Fibroblast of upper back skin (primary cell): ENCODE measurements around the gene TOGARAM2.
A peak's percentile ranks its signal among the peaks of the same experiment; 100 is the strongest.

Source experiments
- DNase-seq: peaks from one replicate; pipeline ENCODE4 v3.0.0-alpha.2; 2013

The TOGARAM2 gene

DNA sequence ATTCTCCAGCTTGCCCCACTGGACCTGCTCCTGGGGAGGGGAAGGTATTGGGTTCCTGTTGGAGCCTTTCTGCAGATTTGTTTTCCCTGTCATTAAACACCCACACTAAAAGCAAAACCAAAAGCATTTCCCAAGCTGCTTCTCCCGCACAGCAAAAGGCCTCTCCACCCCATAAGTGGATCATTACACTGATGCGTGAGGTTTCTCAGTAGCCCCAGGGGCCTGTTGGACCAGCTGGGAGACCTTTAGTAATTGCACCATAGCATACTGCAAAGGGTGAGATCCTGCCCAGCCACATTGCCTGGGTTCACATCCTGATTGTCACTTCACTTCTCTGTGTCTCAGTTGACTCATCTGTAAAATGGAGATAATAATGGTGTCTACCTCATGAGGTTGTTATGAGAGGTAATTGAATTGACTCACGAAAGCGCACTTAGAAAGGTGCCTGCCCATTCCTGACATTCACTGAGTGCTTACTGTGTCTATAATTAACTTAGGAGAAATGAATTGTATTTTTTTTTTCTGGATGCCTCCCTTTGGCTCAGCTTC lies 43.9 kb downstream of the TOGARAM2 start:
- no peak for DNase-seq

DNA sequence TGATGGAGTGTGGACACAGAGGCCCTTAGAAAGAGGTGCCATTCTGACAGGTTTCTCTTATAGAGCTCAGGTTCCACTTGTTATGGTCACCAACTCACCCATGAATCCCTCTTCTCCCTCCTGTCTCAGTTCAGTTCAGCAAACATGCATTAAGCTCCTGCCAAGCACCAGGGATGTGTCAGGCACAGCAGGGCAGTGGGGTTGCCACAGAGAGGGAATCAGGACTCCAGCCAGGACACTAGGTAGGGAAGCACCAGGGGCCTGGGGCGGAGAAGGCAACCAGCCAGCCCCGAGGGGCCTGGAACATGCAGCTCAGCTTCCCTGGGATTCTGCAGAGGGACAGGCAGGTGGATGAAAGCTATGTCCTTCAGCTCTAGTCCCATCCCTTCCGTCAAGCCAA lies 44.6 kb downstream of the TOGARAM2 start:
- no peak for DNase-seq

DNA sequence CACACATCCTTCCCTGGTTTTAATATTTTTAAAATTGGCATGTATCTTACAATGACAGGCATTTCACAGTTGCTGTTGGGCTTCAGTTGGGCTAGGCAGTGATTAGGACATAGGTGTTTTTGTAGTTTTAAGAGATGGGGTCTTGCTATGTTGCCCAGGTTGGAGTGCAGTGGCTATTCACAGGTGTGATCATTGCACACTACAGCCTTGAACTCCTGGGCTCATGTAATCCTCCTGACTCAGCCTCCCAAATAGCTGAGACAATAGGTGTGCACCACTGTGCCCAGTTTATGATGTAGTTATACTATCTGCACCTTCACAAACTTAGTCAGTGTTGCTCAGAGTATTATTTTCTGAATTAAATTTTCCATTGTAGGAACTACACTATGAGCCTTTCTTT lies 49.9 kb downstream of the TOGARAM2 start:
- no peak for DNase-seq

DNA sequence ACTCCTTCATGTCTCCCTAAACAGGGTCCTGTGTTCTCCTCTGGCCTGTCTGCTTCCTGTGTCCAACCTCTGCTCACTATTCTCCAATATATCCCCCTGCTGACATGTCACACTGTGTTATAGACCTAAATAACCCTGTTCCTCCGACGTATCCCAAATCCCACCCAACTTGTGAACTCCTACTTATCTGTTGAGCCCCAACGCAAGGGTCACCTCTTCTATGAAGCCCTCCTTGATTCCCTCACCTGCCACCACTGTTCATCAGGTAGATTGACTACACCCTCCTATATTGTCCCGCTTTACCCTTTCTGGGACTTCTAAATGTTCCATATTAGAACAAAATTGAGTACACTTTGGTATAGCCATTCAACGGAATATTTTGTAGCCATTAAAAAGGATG lies 51.1 kb downstream of the TOGARAM2 start:
- no peak for DNase-seq

DNA sequence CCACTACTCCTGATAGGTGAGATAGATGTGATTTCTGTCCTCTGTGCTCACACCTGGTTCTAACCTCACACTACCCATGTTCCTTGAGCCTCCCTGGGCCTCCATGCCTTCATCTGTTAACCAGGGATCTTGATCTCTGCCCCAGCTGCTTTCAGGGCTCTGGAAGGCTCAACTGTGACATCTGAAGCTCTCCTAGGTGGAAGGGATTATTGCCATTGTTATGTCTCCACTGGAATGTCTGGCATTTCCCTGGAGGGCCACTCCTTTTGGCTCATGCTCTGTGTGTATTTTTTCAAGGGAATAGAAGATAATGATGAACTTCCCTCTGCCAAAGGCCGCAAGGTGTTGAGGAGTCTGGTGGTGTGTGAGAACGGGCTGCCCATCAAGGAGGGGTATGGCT lies 52.1 kb downstream of the TOGARAM2 start:
- peak; percentile 50 for DNase-seq

DNA sequence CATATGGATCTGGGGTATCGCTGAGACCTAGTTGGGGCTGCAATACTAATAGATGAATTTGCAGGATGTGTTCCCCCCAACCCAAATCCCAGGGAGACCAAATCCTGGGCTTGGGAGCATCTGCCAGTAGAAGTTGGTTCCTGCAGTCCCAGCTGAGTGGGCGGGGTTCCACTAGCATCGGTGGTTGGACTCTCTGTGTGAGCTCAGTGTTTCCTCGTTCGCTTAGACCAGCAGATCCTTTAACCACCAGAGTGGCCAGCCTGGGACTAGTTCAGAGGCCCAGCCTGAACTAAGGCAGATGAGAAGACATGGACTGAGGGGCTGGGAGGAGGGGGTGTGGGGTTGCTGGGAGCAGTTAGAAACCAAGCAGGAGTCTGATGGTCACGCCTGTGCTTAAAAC lies 52.6 kb downstream of the TOGARAM2 start:
- no peak for DNase-seq

DNA sequence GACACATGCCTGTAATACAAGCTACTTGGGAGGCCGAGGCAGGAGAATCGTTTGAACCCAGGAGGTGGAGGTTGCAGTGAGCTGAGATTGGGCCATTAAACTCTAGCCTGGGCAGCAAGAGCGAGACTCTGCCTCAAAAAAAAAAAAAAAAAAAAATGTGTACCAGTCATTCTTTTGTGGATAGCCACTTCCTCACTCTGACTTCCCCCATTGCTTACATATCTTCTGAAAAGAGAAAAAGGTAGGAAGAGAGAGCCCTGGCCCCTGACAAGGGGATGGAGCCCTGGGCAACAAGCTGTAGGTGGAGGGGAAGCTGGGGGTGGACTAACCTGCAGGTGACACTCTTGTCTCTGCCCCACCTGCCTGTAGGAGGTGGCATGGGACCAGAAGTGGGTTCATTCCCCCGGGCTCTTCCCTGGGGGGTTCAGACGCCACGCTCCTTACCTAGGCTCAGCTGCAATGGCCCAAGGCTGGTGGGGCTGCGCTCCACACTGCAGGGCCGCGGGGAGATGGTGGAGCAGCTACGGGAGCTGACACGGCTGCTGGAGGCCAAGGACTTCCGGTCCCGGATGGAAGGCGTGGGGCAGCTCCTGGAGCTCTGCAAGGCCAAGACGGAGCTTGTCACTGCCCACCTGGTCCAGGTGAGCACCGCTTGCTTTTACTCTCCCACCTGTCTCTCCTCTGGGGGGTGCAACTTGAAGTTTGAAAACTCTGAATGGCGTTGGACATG lies 54.1 kb downstream of the TOGARAM2 start:
- no peak for DNase-seq

DNA sequence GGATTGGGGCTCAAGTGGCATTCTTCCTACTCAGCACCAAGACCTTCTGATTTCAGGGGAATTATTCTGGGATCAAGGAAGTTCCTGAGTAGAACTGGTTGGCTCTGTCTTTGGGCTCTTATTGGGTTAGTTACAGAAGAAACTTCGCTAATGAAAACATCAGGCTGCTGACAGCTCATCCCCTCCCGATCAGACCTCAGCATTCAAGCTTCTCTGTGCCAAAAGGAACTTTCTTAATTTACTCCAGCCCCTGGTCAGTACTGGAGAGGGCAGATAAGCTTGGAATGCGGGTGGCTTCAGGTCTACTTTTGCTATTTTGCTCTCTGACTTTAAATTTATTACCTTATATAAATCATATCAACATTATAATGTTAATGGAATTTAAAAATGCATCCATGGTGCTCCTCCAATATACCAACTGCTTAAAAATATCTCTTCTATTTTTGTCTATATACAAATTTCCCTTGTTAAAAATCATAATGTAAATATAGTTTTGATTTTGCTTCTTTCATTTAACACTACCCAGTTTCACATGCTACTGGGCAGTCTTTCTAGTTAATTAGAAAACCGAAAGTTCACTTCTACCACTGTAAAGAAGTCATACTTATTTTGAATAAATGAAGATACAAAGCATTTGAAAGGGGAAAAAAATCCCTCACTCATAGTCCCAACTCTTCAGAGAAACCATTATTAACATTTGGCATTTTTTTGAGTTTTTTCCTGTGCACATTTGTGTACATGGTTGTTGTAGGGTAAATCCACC lies 58.8 kb downstream of the TOGARAM2 start:
- DNase-seq = no peak

DNA sequence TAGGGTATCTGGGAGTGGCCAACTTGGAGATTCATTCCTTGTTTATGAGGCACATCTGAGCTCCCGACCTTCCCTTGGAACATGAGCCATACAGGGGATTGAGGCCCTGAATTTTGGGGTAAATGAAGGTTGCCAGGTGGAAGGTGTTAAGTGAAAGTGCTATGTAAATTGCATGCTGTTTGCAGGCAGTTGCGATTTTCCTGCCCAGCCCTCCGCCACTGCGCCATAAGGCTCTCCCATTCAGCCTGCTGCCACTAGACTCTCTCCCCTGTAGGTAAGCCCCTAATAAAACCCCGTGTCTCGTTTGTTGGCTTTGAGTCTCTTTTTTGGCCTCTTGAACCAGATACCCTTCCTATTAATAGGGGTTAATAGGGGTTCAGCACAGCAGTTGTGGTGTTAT lies 59.5 kb downstream of the TOGARAM2 start:
- DNase-seq = no peak

DNA sequence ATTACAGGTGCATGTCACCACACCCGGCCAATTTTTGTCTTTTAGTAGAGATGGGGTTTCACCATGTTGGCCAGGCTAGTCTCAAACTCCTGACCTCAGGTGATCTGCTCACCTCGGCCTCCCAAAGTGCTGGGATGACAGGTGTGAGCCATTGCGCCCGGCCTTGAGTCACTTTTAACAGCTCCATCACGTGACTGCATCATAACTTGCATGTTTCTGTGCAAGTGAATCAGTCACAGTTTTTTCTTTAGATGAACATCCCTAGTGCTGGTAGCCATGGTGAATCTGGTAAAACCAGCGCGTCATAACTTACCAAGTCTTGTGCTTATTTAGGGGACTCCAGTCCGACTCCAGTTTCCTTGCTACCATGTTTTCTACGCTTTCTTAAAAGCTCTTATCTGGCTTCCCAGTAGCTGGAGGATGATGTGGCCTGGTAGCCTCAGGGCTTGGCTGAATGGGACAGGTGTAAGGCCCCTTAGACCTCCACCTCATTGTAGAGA lies 60.1 kb downstream of the TOGARAM2 start:
- DNase-seq = no peak

DNA sequence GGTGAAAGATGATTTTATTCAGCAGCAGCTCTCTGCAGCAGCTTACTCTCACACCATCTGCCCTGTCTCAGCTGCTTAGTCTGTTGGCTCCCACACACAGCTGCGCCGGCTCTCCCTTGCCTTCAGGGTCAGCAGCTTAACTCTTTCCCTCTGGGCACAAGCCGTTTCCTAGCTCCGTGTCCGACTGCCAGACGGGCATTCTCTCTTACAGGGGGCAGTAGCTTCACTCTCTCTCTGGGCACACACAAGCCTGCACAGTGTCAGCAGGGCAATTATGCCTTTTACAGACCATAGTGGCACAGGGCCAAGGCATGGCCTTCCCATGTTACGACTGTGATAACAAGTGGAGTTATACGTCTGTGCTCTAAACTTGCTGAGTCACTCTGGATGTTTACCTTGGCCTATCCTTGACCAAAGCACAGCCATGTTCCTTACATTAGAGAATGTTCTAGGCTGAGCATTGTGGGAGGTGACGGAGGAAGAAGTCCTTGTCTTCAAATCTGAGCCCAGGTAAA lies 61.5 kb downstream of the TOGARAM2 start:
- peak; percentile 32 for DNase-seq

DNA sequence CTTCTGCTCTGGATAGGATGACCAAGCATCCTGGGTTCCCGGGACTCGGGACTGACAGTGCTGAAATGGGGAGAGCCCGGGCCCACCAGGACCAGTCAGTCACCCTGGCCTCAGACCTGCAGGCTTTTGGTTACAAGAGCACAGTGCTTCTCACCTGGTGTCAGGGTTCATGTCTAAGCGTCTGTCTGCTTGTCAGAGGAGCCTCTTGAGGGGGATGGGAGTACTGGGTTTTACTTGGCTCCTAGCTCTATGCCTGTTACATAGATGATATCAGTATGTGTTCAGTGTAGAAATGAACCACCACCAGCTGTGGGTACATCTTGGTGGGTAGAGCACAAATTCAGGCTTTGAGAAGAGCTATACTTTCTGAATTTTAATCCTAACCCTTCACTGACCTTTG lies 63.4 kb downstream of the TOGARAM2 start:
- no peak for DNase-seq

DNA sequence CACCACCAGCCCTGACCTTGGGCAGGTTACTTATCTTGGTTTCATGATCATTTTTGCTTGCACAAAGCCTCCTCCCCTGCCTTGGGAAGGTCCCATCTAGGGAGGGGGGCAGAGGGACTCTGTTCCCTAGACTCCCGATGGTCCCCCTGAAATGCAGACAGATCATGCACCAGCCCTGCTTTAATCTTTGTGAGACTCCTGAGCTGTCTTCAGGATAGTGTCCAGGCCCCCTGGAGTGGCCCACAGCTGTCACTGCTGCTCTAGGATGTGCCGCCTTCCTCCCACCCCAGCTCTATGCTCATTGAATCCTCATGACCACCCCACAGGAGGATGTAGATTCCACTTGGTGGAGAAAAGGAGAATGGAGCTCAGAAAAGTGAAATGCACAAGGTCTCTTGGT lies 65.2 kb downstream of the TOGARAM2 start:
- DNase-seq = no peak

DNA sequence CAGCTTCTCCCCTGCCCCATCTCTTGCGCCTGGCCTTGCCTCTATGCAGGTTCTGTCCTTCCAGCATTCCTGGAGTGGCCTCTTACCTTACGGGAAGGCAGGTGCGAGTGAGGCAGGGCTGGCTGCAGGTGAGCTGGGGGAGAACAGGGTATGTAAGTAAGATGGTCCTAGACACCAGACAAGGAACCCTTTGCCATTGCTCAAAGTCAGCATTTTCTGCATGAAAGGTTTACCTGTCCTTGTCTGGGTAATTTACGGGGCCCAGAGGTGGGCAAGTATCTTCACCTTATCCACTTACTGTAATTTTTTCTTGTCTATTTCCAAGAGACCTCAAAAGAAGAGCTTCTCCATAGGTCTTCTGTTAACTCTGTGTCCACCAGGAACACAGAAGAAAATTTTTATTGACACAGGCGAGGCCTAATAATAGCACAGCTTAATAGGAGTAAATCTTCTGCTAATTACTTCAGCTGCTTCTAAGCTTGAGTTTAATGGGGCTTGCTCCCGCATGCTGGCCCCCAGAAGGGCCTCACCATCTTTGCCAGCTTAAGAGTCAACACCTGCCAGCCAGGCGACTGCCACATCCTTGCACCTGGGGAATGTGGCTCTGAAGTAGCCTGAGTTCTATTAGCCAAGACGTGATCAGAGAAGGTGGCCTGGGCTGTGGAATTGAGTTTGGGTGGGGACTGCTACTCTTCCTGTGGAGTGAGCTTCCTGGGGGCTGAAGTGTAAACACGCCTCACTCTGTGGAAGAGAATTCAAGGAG lies 66.2 kb downstream of the TOGARAM2 start:
- no peak for DNase-seq

DNA sequence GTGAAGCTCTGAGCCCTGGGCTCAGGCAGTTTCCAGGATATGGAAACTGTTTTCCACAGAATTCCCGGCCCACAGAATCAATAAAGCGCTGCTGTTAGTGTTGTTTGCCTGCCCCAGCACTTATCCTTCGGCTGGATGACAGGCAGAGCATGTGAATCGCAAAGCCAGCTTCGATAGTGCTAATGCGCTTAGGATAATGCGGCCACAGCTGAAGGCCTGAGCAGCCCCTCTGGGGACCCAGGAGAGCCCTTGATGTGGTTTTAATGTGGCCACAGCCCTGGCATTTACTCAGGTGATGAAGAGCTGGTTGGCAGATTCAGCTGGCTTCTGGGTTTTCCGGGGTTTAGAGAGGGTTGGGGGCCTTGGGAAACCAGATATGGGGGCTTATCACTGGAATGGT lies 69.5 kb downstream of the TOGARAM2 start:
- no peak for DNase-seq

DNA sequence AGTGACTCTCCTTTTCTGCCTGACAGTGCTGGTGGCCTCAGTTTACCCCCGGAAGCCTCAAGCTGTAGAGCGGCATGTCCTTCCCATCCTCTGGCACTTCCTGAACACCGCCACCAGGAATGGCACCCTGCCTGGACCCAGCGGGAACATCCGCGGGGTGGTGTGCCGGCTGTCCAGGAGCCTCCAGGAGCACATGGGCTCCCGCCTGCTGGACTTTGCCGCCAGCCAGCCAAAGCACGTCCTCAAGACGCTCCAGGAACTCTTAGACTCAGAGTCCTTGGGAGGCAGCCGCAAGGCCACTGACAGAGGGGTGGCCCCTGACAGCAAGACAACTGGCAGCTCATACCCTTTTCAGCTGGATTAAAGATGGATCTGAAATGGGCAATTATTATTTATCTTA lies 70.6 kb downstream of the TOGARAM2 start:
- DNase-seq = no peak

DNA sequence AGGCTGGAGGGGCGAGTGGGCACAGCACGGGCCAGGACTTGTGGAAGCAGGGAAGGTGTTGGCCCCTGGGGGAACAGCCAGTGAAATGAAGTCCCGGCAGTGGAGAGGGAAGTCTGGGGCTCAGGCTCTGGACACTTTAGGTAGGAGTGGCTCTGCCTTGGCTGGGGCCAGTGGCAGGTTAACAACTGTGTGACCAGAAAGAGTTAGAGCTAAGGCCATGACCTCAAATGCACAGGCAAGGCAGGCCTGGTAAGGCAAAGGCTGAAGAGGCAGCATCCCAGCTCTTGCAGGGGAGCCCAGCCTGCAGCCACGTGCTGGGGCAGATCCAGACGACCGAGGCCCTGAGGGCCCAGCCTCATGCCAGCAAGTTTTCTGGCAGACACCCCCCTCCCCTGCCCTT lies 71.7 kb downstream of the TOGARAM2 start:
- no peak for DNase-seq

DNA sequence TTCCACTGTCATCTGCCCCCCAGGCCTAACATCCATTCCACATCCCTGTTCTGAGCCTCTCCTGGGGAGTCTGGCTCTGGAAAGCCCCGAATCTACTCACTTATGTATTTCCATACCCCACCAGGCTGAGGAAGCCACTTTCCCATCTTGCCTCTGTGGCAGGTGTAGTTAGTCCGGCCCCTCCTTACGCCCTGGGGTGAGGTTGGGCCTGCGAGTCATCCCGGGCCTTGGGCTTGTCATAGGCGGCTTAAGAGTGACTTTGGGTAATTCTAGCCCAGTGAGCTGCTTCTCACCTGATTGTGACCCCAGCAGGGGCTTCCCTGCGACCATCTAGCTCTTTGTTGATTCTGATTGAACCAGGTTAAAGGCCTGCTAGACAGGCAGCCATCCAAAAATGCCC lies 72.1 kb downstream of the TOGARAM2 start:
- DNase-seq = no peak

DNA sequence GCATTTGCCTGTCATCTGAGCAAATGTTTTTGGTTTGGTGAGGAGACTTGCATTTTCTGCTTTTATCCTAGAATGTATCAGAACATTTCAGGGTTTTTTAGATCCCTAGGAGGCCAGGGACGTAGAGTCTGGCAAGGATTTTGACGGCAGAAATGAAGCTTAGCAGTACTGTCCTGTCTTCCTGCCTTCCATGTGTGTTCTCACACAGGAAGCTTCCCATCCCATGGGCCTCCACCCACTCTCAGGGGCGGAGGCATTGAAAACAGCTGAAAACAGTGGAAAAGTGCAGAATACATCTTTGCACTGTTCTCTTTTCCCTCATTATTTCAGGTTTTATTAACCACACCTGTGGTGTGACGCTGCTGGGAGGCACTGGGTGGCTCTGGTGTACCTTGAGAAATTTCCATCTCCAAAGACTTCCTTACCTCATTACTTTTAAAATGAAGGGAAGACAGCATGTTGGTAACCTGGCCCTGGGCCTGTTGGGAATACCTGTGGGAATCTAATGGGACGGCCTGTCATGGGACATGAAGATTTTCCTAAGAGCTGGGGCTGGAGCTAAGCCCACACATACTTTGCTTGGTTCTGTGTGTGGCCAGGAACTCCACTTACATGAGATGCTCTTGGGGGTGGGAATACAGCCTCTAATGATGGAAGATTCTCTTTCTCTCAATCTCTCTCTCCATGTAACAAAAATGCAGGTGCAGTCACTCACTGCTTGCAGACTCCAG lies 72.7 kb downstream of the TOGARAM2 start:
- DNase-seq = no peak

DNA sequence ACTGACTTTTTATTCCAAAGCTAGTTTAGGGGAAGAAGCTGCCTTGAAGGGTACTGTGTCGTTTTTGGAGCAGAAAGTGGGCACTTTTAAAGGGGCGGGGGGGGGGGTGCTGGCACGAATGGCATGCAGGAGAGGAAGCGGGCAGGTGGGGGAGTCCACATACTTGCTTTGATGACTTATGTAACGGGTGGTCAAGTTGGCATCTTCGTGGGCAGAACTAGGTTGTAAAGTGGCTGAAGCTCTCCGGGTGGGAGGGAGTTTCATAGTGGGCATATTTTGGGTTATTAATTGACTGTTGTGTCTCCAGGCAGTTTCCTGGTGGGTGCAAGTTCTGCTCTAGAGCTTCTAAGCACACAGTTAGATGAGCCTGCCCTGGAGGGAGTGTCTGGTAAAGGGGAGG lies 73.3 kb downstream of the TOGARAM2 start:
- DNase-seq = no peak

DNA sequence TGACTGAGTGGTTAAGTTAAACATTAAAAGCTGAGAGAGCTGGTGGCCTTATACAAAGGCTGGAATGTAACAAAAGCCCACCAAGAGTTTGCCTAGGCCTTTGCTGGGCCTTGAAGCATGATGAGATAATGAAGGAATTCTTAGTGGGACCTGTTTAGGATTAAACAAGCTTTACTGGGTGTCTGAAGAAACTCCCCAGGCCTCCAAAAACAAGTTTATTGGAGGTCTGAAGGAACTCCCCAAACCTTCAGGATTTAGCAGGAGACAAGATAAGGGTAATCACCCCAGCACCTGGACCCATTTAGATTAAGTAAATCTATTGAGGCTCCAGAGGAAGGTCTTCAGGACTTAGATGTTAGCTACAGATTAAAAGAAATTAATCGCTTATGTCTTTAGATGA lies 74.5 kb downstream of the TOGARAM2 start:
- no peak for DNase-seq

DNA sequence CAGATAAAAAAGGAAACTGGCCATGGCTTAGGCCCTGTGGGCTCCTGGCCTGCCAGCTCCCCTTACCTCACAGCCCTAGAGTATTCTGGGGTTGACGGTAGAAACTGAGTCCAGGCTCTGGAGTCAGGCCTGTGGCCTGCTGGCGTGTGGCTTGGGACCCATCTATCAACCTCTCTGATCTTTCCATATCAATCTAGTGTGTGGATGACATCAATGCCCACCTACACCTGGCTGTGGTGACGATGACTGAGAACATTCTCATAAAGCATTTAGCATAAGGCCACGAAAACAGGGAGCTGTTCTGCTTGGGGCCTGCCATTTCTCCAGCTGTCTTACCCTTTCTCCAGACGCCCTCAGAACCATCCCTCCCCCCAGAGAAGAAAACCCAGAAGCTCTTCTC lies 75.4 kb downstream of the TOGARAM2 start:
- DNase-seq = no peak

DNA sequence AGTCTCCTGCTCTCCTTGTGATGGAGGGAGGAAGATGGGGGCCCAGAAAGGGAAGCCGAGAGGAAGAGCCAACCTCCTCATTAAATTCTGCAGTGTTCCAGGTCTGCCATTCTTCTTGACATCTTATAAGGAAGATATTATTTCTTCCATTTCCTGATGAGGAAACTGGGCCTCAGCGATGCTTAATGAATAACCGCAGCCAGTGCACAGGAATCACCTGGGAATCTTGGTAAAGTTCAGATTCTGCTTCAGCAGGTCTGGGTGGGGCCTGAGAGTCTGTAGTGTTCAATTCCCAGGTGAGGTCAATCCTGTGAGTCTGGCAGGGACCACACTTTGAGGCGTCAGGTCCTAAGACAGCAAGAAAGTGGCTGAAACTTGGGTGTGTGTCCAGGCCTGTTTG lies 75.9 kb downstream of the TOGARAM2 start:
- DNase-seq = no peak
